ENCODE results near the gene PDE1A.

DNA sequence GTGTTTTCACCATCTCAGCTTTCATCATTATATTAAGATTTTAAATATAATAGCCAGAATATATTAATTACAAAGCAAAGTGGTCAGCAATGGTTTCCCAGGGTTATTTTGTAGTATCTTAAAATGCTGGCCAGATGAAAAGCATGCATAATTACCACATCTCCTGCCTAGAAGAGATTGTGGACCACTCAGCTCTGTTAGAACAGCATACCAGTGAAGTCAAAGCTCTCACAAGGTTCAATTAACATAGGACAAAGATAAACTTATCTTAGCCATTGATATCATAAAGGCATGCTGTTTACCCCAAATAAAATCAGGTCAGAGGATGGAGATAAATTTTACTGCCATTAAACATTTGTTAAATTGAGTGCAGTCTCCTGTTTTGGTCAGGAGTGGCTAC lies 19.3 kb upstream of the PDE1A start:
- TF ChIP-seq, protein P1, sequence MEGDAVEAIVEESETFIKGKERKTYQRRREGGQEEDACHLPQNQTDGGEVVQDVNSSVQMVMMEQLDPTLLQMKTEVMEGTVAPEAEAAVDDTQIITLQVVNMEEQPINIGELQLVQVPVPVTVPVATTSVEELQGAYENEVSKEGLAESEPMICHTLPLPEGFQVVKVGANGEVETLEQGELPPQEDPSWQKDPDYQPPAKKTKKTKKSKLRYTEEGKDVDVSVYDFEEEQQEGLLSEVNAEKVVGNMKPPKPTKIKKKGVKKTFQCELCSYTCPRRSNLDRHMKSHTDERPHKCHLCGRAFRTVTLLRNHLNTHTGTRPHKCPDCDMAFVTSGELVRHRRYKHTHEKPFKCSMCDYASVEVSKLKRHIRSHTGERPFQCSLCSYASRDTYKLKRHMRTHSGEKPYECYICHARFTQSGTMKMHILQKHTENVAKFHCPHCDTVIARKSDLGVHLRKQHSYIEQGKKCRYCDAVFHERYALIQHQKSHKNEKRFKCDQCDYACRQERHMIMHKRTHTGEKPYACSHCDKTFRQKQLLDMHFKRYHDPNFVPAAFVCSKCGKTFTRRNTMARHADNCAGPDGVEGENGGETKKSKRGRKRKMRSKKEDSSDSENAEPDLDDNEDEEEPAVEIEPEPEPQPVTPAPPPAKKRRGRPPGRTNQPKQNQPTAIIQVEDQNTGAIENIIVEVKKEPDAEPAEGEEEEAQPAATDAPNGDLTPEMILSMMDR (conservative IDR thresholded peaks at IDR 0.05; ENCODE audit: low read length): no peak
- TF ChIP-seq EZH2phosphoT487 (IDR thresholded peaks at IDR 0.05; ENCODE audit: borderline replicate concordance): no peak

All from Loucy (cell line).